ENCODE measurements around the gene CLCN7. TPM values are rescaled to one million over a fixed set of nuclear protein-coding genes. Genes with fewer than 3 reads are reported as not detected.

CLCN7 gene
- total RNA-seq, 2 experiments from 2014 or later = 31.7 to 34.5 TPM

- no peaks in the 10 kb centered on the region for H3K9me3 Mint-ChIP-seq
- intact Hi-C loops (cut with micrococcal nuclease) = loop anchor here (10.0 kb wide), 1 partner anchor 116 kb away; the partner anchor contains the start of genes CRAMP1 and IFT140
- CTCF ChIA-PET = no interaction called here
These were observed 24.3 kb upstream of the CLCN7 start for GRCh38 chr16:1498899-1499676.

GRCh38 chr16:1497014-1497598 is 22.3 kb upstream of the CLCN7 start:
- Mint-ChIP-seq H3K4me1 (ENCODE audit: low read depth) (peaks cover 16% of the 10 kb centered on the region), H3K36me3 (ENCODE audit: low read depth) (peaks cover 20% of the 10 kb centered on the region), H3K27me3 (ENCODE audit: low read depth) (no peaks in the 10 kb centered on the region), H3K4me3 (no peak overlapping the region), H3K9me3 (no peaks in the 10 kb centered on the region), H3K27ac (no peak overlapping the region)
- intact Hi-C loops (cut with micrococcal nuclease) = loop anchor here (10.0 kb wide), 1 partner anchor 118 kb away; the partner anchor contains the start of genes CRAMP1 and IFT140
- CTCF ChIA-PET = no interaction called here
- no peak for DNase-seq

More at GRCh38 chr16:1498899-1499676, 24.3 kb upstream of the CLCN7 start:
- Mint-ChIP-seq H3K4me3 (no peak overlapping the region), H3K36me3 (ENCODE audit: low read depth) (peaks cover 27% of the 10 kb centered on the region), H3K4me1 (ENCODE audit: low read depth) (peaks cover 8% of the 10 kb centered on the region), H3K27ac (no peak overlapping the region), H3K27me3 (ENCODE audit: low read depth) (no peaks in the 10 kb centered on the region)
- no peak for DNase-seq

DNA sequence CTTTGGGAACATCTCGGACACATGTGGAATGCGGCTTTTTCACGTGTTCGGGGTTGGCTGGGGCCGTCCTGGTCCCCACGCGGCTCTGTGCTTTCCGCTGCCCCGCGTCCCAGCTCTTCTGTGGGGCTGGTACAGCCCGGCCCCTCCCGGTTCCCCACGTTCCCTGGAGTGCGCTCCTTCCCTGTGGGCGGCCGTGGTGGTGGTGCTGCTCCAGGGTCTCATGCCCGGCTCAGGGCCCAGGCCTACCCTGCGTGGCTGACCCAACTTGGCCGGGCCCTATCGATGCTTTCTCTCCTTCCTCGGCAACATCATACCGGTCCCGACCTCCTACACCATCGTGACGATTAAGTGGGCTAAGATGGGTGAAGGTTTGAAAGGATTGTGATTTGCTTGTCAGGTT is 21.6 kb upstream of the CLCN7 start:
- intact Hi-C loops (cut with micrococcal nuclease) = loop anchor here (10.0 kb wide), 1 partner anchor 118 kb away; the partner anchor contains the start of genes CRAMP1 and IFT140
- Mint-ChIP-seq H3K36me3 (ENCODE audit: low read depth) (peaks cover 19% of the 10 kb centered on the region), H3K27ac (no peak overlapping the region), H3K9me3 (no peaks in the 10 kb centered on the region), H3K4me3 (no peak overlapping the region), H3K27me3 (ENCODE audit: low read depth) (no peaks in the 10 kb centered on the region), H3K4me1 (ENCODE audit: low read depth) (peaks cover 16% of the 10 kb centered on the region)
- DNase-seq = no peak
- CTCF ChIA-PET = no interaction called here

DNA sequence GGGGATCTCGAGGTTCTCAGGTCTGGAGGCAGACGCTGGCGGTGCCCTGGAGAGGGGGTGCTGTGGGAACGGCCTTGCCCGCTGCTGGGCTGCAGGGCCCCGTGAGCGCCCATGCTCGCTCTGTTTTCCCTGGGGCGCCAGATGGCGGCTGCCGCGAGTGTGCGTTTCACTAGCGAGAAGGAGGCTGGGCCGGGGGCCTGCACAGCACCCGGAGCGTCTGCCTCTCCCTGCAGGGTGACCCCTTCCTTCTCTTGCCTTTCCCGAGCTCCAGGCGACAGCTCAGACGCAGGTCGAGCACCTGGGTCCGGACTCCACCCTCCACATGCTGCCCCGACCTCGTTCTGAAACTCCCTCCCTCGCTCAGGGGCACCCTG is 21.0 kb upstream of the CLCN7 start:
- intact Hi-C loops (cut with micrococcal nuclease) = loop anchor here (10.0 kb wide), 1 partner anchor 119 kb away; the partner anchor contains the start of genes CRAMP1 and IFT140
- H3K4me3 Mint-ChIP-seq = no peak overlapping the region
- H3K36me3 Mint-ChIP-seq (ENCODE audit: low read depth) = peaks cover 19% of the 10 kb centered on the region
- H3K27me3 Mint-ChIP-seq (ENCODE audit: low read depth) = no peaks in the 10 kb centered on the region
- DNase-seq = no peak
- CTCF ChIA-PET = no interaction called here
- peaks cover 16% of the 10 kb centered on the region for H3K4me1 Mint-ChIP-seq (ENCODE audit: low read depth)
- no peak overlapping the region for H3K27ac Mint-ChIP-seq
- H3K9me3 Mint-ChIP-seq = no peaks in the 10 kb centered on the region

DNA sequence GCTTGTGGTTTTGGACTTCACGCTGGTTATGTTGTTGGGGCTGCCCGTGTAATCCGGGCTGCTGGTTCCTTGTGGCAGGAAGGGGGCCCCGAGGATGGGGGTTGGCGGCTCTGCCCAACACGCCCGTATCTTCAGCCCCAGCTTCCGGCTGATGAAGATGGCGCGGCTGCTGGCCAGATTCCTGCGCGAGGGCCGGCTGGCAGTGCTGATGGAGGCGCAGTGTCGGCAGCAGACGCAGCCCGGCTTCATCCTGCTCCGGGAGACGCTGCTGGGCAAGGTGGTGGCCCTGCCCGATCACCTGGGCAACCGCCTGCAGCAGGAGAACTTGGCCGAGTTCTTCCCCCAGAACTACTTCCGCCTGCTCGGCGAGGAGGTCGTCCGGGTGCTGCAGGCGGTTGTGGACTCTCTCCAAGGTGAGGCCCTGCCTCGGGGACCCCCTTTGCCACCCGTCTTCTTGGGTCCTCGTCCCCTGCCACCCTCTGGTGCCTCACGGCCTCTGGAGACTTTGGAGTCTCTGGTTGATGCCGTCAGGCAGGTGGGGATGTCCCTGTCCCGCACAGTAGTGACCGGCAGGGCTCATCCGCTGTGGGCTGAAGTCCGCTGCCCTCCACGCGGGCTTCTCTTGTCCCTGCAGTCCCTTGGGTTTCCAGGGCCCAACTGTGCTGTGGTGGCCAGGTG is 20.5 kb upstream of the CLCN7 start:
- CTCF ChIA-PET = no interaction called here
- intact Hi-C loops (cut with micrococcal nuclease) = loop anchor here (10.0 kb wide), 1 partner anchor 119 kb away; the partner anchor contains the start of genes CRAMP1 and IFT140
- peaks cover 19% of the 10 kb centered on the region for H3K36me3 Mint-ChIP-seq (ENCODE audit: low read depth)
- H3K9me3 Mint-ChIP-seq = no peaks in the 10 kb centered on the region
- H3K4me1 Mint-ChIP-seq (ENCODE audit: low read depth) = peaks cover 16% of the 10 kb centered on the region
- H3K4me3 Mint-ChIP-seq = peak overlapping the region; percentile 29
- H3K27ac Mint-ChIP-seq = no peak overlapping the region
- no peaks in the 10 kb centered on the region for H3K27me3 Mint-ChIP-seq (ENCODE audit: low read depth)
- DNase-seq = no peak

GRCh38 chr16:1494711-1495110 is 19.9 kb upstream of the CLCN7 start:
- DNase-seq = no peak
- Mint-ChIP-seq H3K9me3 (no peaks in the 10 kb centered on the region), H3K27me3 (ENCODE audit: low read depth) (no peaks in the 10 kb centered on the region), H3K4me3 (peak overlapping the region; percentile 90), H3K27ac (no peak overlapping the region), H3K36me3 (ENCODE audit: low read depth) (peaks cover 19% of the 10 kb centered on the region), H3K4me1 (ENCODE audit: low read depth) (peaks cover 16% of the 10 kb centered on the region)
- CTCF ChIA-PET = no interaction called here
- intact Hi-C loops (cut with micrococcal nuclease) = loop anchor here (10.0 kb wide), 1 partner anchor 120 kb away; the partner anchor contains the start of genes CRAMP1 and IFT140

- H3K9me3 Mint-ChIP-seq = no peaks in the 10 kb centered on the region
- H3K27me3 Mint-ChIP-seq (ENCODE audit: low read depth) = no peaks in the 10 kb centered on the region
- H3K27ac Mint-ChIP-seq = peak overlapping the region; percentile 69
- intact Hi-C loops (cut with micrococcal nuclease) = loop anchor here (10.0 kb wide), 1 partner anchor 121 kb away; the partner anchor contains the start of genes CRAMP1 and IFT140
- H3K4me1 Mint-ChIP-seq (ENCODE audit: low read depth) = peaks cover 16% of the 10 kb centered on the region
- peaks cover 19% of the 10 kb centered on the region for H3K36me3 Mint-ChIP-seq (ENCODE audit: low read depth)
- CTCF ChIA-PET = no interaction called here
- no peak for DNase-seq
- H3K4me3 Mint-ChIP-seq = peak overlapping the region; percentile 90
These were observed 19.4 kb upstream of the CLCN7 start for GRCh38 chr16:1494129-1494640.

GRCh38 chr16:1493746-1494094 is 18.9 kb upstream of the CLCN7 start:
- intact Hi-C loops (cut with micrococcal nuclease) = loop anchor here (1.0 to 10.0 kb wide), 5 partner anchors 18 to 185 kb away; partner anchors contain the start of genes CLCN7, CRAMP1, IFT140 and JPT2
- H3K9me3 Mint-ChIP-seq = no peaks in the 10 kb centered on the region
- H3K36me3 Mint-ChIP-seq (ENCODE audit: low read depth) = peaks cover 19% of the 10 kb centered on the region
- H3K27ac Mint-ChIP-seq = peak overlapping the region; percentile 69
- no peaks in the 10 kb centered on the region for H3K27me3 Mint-ChIP-seq (ENCODE audit: low read depth)
- H3K4me3 Mint-ChIP-seq = peak overlapping the region; percentile 90
- DNase-seq = no peak
- peaks cover 16% of the 10 kb centered on the region for H3K4me1 Mint-ChIP-seq (ENCODE audit: low read depth)
- CTCF ChIA-PET = no interaction called here

GRCh38 chr16:1492923-1493745 is 18.3 kb upstream of the CLCN7 start, which contains the start of gene TELO2:
Gene TELO2, plus strand, starts transcription at chr16:1493360. Its CDS starts 922 bp downstream, at chr16:1494282.
- peaks cover 15% of the 10 kb centered on the region for H3K36me3 Mint-ChIP-seq (ENCODE audit: low read depth)
- peak within 1 kb of the TSS; percentile 94 for H3K27ac Mint-ChIP-seq
- H3K9me3 Mint-ChIP-seq = no peaks in the 10 kb centered on the region
- DNase-seq = peak; percentile 85
- H3K4me1 Mint-ChIP-seq (ENCODE audit: low read depth) = peaks cover 16% of the 10 kb centered on the region
- H3K4me3 Mint-ChIP-seq = peak within 1 kb of the TSS; percentile 90
- intact Hi-C loops (cut with micrococcal nuclease) = loop anchor here (1.0 to 10.0 kb wide), 5 partner anchors 18 to 185 kb away; partner anchors contain the start of genes CLCN7, CRAMP1, IFT140 and JPT2
- CTCF ChIA-PET = no interaction called here
- no peaks in the 10 kb centered on the region for H3K27me3 Mint-ChIP-seq (ENCODE audit: low read depth)

DNA sequence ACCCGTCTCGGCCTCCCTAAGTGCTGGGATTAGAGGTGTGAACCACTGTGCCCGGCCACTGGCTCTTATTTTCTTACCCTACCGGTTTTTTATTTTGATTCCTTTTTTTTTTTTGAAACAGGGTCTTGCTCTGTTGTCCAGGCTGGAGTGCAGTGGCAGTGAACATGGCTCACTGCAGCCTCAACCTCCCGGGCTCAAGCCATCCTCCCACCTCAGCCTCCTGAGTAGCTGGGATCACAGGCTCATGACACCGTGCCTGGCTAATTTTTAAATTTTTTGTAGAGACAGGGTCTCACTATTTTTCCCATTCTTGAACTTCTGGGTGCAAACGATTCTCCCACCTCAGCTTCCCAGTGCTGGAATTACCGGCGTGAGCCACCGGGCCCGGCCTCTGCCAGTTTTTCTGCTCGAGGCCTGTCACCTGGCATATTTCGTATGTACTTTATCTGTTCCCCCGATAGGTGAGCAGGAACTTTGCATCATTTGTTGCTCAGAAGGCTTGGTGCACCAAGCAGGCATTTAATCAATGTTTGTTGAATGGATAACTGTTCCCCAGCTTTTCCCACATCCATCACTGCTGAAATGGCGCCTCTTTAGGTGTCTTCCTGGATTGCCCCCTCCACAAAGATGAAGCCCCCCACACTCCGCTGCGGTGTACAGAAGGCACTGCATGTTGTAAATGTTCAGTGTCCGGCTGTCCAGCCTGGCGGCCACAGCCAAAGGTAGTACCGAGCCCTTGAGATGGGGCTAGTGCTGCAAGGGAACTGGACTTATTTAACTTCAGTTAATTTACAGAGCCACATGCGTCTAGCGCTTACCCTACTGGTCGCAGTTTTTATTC is 17.5 kb upstream of the CLCN7 start:
- Mint-ChIP-seq H3K27ac (peak overlapping the region; percentile 94), H3K27me3 (ENCODE audit: low read depth) (no peaks in the 10 kb centered on the region)
- CTCF ChIA-PET = interaction anchor here (0.7 kb wide), 1 partner anchor 43 kb away, joined by 5 read pairs; no protein-coding TSS in a partner anchor

More for the DNA sequence above, 17.5 kb upstream of the CLCN7 start:
- no peak for DNase-seq
- Mint-ChIP-seq H3K9me3 (no peaks in the 10 kb centered on the region), H3K36me3 (ENCODE audit: low read depth) (peaks cover 14% of the 10 kb centered on the region), H3K4me1 (ENCODE audit: low read depth) (peaks cover 16% of the 10 kb centered on the region), H3K4me3 (peak overlapping the region; percentile 90)
- intact Hi-C loops (cut with micrococcal nuclease) = loop anchor here (2.0 to 10.0 kb wide), 2 partner anchors 50 to 122 kb away; partner anchors contain the start of genes CRAMP1 and IFT140
